Tibial nerve (tissue), 4 donors: ENCODE results near the gene MRTFB. TPM values are rescaled to one million over a fixed set of nuclear protein-coding genes. Genes with fewer than 3 reads are reported as not detected.

ENCODE experiments used
- DNase-seq, 2 donors: peaks; one replicate each; pipeline ENCODE4 v3.0.0-alpha.2; 2019; ENCODE audit warnings: low spot score in 2 of 2
- H3K27ac ChIP-seq, 4 donors: fragments of 200-600 bp; sonication (generic) in 3 of 4; one replicate each; pipeline ENCODE4 v1.5.1; 2017 to 2019; ENCODE audit warnings: mild to moderate bottlenecking in 1 of 4
- H3K27me3 ChIP-seq, 2 donors: fragments of 200-600 bp; sonication (generic) in 1 of 2; one replicate each; pipeline versions ENCODE4 v1.5.1 to v1.6.0; 2017 to 2019
- H3K36me3 ChIP-seq, 3 donors: fragments of 200-600 bp; sonication (generic); one replicate each; pipeline ENCODE4 v1.5.1; 2018 to 2019
- H3K4me1 ChIP-seq, 4 donors: fragments of 200-600 bp; sonication (generic) in 3 of 4; one replicate each; pipeline ENCODE4 v1.5.1; 2017 to 2019
- H3K4me3 ChIP-seq, 4 donors: fragments of 200-600 bp; sonication (generic) in 3 of 4; one replicate each; pipeline ENCODE4 v1.5.1; 2017 to 2019; ENCODE audit warnings: mild to moderate bottlenecking in 1 of 4, moderate library complexity in 1 of 4
- H3K9me3 ChIP-seq, 4 donors: fragments of 200-600 bp; sonication (generic) in 3 of 4; one replicate each; pipeline ENCODE4 v1.5.1; 2017 to 2019
- CTCF ChIP-seq, 5 experiments: fragments of 200-600 bp in 3 of 5; fragments of 450-650 bp in 2 of 5; sonication (generic) in 3 of 5; IDR thresholded peaks; one replicate each; pipeline ENCODE4 v1.5.1; 2016 to 2019; ENCODE audit warnings: antibody characterized with exemption in 5 of 5, mild to moderate bottlenecking in 3 of 5, moderate library complexity in 2 of 5
- EP300 ChIP-seq, 2 donors: sonication (generic); formaldehyde crosslinking; IDR thresholded peaks; one replicate each; pipeline ENCODE4 v1.6.1; 2017; ENCODE audit warnings: antibody characterized with exemption in 2 of 2, mild to moderate bottlenecking in 1 of 2
- POLR2A ChIP-seq, 2 donors: fragments of 450-650 bp; IDR thresholded peaks; one replicate each; pipeline ENCODE4 v1.6.1; 2017; ENCODE audit warnings: antibody characterized with exemption in 2 of 2, mild to moderate bottlenecking in 2 of 2, moderate library complexity in 2 of 2
- WGBS, 2 donors: methylation state at CpG; one replicate each; pipeline ENCODE4 v1.1.5; 2018; 5-methylcytosine and 5-hydroxymethylcytosine counted together
- total RNA-seq, 4 donors: library from RNA; depleted of rRNA; stranded (reverse); fragments of >200 nt; gene quantifications; one replicate each; pipeline ENCODE4 v1.1.0, GENCODE V29; 2016

The MRTFB gene
- total RNA-seq, 4 donors from 2014 or later = 35.6 to 76.9 (median 61.8) TPM

- no peaks in the 10 kb centered on the region for H3K36me3 ChIP-seq
- H3K4me3 ChIP-seq = no peak overlapping the region
- 83 to 89% methylated on average over 5 of the region's 5 CpGs for WGBS, 2 donors
- H3K4me1 ChIP-seq = peaks cover 0 to 21% (median 3%) of the 10 kb centered on the region in 4 donors
- no peak for TF ChIP-seq POLR2A (IDR thresholded peaks at IDR 0.05)
- TF ChIP-seq EP300 (IDR thresholded peaks at IDR 0.05) = no peak
- TF ChIP-seq CTCF (IDR thresholded peaks at IDR 0.05) = no peak
- no peak for DNase-seq
- peaks cover 0 to 9% (median 0%) of the 10 kb centered on the region in 4 donors for H3K9me3 ChIP-seq
- no peaks in the 10 kb centered on the region for H3K27me3 ChIP-seq
- no peak overlapping the region for H3K27ac ChIP-seq
Measured at GRCh38 chr16:14284371-14284770, 213.3 kb downstream of the MRTFB start.

- no peaks in the 10 kb centered on the region for H3K36me3 ChIP-seq
- TF ChIP-seq CTCF (IDR thresholded peaks at IDR 0.05) (peak in 2 of 5 experiments; percentile 19 to 42), POLR2A (IDR thresholded peaks at IDR 0.05) (no peak)
- peak in 1 of 2 donors; percentile 41 for DNase-seq
- H3K27ac ChIP-seq = peak overlapping the region; percentile 82 to 92 (median 88)
- no peaks in the 10 kb centered on the region for H3K27me3 ChIP-seq
- H3K4me1 ChIP-seq = peaks cover 0 to 21% (median 3%) of the 10 kb centered on the region in 4 donors
- peaks cover 0 to 15% (median 0%) of the 10 kb centered on the region in 4 donors for H3K9me3 ChIP-seq
- H3K4me3 ChIP-seq = peak overlapping the region; percentile 78 to 89 (median 81)
- WGBS, 2 donors = 0 to 1% methylated on average over 21 to 23 of the region's 23 CpGs
Measured at GRCh38 chr16:14284930-14285512, 213.9 kb downstream of the MRTFB start.

GRCh38 chr16:14285513-14286367, 214.6 kb downstream of the MRTFB start:
- Histone ChIP-seq H3K36me3 (no peaks in the 10 kb centered on the region), H3K27me3 (no peaks in the 10 kb centered on the region), H3K9me3 (peaks cover 0 to 15% (median 0%) of the 10 kb centered on the region in 4 donors), H3K4me1 (peaks cover 0 to 21% (median 3%) of the 10 kb centered on the region in 4 donors), H3K4me3 (peak overlapping the region; percentile 78 to 89 (median 81)), H3K27ac (peak overlapping the region; percentile 82 to 92 (median 88))
- 0 to 1% methylated on average over 42 to 44 of the region's 72 CpGs for WGBS, 2 donors
- DNase-seq = peak; percentile 92 to 94
- peak in 2 of 5 experiments; percentile 28 to 30 for TF ChIP-seq CTCF (IDR thresholded peaks at IDR 0.05)
- peak in 1 of 2 donors; percentile 46 for TF ChIP-seq POLR2A (IDR thresholded peaks at IDR 0.05)
- TF ChIP-seq EP300 (IDR thresholded peaks at IDR 0.05) = peak; percentile 17 to 68

GRCh38 chr16:14286368-14287230, 215.5 kb downstream of the MRTFB start:
- TF ChIP-seq CTCF (IDR thresholded peaks at IDR 0.05) (no peak), EP300 (IDR thresholded peaks at IDR 0.05) (no peak), POLR2A (IDR thresholded peaks at IDR 0.05) (no peak)
- Histone ChIP-seq H3K9me3 (peaks cover 0 to 15% (median 0%) of the 10 kb centered on the region in 4 donors), H3K27ac (peak overlapping the region; percentile 82 to 92 (median 88)), H3K36me3 (no peaks in the 10 kb centered on the region), H3K4me3 (peak overlapping the region; percentile 21 to 89 (median 81)), H3K4me1 (peaks cover 0 to 28% (median 3%) of the 10 kb centered on the region in 4 donors), H3K27me3 (no peaks in the 10 kb centered on the region)
- 32 to 34% methylated on average over 25 to 31 of the region's 31 CpGs for WGBS, 2 donors
- no peak for DNase-seq
